Neutrophil (primary cell): ENCODE results near the gene LHFPL4.

Source experiments
- H3K27ac ChIP-seq: fragments of 200-600 bp; sonication (generic); 2 replicates; pipeline ENCODE4 v1.5.1; 2016; ENCODE audit warnings: mild to moderate bottlenecking, moderate library complexity
- H3K27me3 ChIP-seq: fragments of 200-600 bp; sonication (generic); 2 replicates; pipeline ENCODE4 v1.6.0; 2016; ENCODE audit warnings: mild to moderate bottlenecking
- H3K36me3 ChIP-seq: fragments of 200-600 bp; sonication (generic); 2 replicates; pipeline ENCODE4 v1.5.1; 2017
- H3K4me1 ChIP-seq, 2 experiments: fragments of 200-600 bp in 1 of 2; sonication (generic) in 1 of 2; 1 replicate in 1 of 2; 2 replicates in 1 of 2; pipeline versions ENCODE4 v1.5.1 to v1.6.1; 2013 to 2016; ENCODE audit warnings: low read depth in 1 of 2, low read length in 1 of 2, mild to moderate bottlenecking in 1 of 2, moderate library complexity in 1 of 2; ENCODE audit not compliant: control insufficient read depth in 1 of 2, insufficient read depth in 1 of 2
- H3K4me3 ChIP-seq, 2 experiments: fragments of 200-600 bp in 1 of 2; sonication (generic) in 1 of 2; 1 replicate in 1 of 2; 2 replicates in 1 of 2; pipeline ENCODE4 v1.5.1; 2013 to 2016; ENCODE audit warnings: low read depth in 1 of 2, low read length in 1 of 2, mild to moderate bottlenecking in 1 of 2, moderate library complexity in 1 of 2
- H3K9me3 ChIP-seq: fragments of 200-600 bp; sonication (generic); 2 replicates; pipeline ENCODE4 v1.5.1; 2016
- TF ChIP-seq, protein P1 (sequence below): fragments of 200-600 bp; sonication (generic); IDR thresholded peaks from 2 replicates; pipeline ENCODE4 v1.5.1; 2016; ENCODE audit warnings: antibody characterized with exemption

LHFPL4 gene

DNA sequence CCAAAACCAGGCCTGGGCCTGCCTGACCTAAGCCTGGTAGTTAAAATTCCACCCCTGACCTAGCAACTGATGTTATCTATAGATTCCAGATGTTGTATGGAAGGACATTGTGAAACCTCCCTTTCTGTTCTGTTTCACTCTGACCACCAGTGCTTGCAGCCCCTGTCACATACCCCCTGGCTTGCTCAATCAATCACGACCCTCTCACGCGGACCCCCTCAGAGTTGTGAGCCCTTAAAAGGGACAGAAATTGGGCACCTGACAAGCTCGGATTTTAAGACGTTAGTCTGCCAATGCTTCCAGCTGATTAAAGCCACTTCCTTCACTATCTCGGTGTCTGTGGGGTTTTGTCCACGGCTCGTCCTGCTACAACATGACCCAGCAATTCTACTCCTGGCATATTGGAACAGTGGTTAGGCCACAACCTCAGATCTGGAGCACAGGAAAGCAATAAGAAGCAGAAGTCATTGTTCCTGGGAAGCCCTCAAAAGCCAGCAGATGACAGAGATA is 36.7 kb upstream of the LHFPL4 start:
- no peaks in the 10 kb centered on the region for H3K4me1 ChIP-seq
- TF ChIP-seq, protein P1, sequence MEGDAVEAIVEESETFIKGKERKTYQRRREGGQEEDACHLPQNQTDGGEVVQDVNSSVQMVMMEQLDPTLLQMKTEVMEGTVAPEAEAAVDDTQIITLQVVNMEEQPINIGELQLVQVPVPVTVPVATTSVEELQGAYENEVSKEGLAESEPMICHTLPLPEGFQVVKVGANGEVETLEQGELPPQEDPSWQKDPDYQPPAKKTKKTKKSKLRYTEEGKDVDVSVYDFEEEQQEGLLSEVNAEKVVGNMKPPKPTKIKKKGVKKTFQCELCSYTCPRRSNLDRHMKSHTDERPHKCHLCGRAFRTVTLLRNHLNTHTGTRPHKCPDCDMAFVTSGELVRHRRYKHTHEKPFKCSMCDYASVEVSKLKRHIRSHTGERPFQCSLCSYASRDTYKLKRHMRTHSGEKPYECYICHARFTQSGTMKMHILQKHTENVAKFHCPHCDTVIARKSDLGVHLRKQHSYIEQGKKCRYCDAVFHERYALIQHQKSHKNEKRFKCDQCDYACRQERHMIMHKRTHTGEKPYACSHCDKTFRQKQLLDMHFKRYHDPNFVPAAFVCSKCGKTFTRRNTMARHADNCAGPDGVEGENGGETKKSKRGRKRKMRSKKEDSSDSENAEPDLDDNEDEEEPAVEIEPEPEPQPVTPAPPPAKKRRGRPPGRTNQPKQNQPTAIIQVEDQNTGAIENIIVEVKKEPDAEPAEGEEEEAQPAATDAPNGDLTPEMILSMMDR: no peak
- no peak overlapping the region for H3K4me3 ChIP-seq
- peaks cover 23% of the 10 kb centered on the region for H3K27me3 ChIP-seq
- no peak overlapping the region for H3K27ac ChIP-seq
- no peaks in the 10 kb centered on the region for H3K9me3 ChIP-seq
- H3K36me3 ChIP-seq: no peaks in the 10 kb centered on the region

DNA sequence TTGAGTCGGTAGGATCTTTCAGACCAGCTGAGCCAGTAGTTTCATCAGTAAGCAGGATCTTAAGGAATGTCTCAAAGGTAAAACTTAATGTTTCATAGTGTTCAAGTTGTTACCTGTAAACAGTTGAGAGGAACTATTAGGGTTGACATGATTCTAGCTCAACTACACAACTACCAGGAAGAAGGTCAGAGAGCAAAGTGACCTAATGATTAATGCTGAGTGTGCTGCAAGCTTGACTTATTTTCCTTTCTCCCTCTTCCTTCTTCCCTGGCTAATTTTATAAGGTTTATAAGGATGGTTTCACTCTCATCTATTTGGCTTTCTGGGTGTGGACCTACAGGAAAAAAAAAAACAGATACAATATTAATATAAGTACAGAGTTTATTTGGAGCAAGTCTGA is 30.2 kb upstream of the LHFPL4 start:
- Histone ChIP-seq H3K36me3 (no peaks in the 10 kb centered on the region), H3K4me1 (no peaks in the 10 kb centered on the region), H3K27me3 (peaks cover 5% of the 10 kb centered on the region), H3K9me3 (no peaks in the 10 kb centered on the region), H3K4me3 (no peak overlapping the region), H3K27ac (no peak overlapping the region)
- TF ChIP-seq, protein P1: no peak

DNA sequence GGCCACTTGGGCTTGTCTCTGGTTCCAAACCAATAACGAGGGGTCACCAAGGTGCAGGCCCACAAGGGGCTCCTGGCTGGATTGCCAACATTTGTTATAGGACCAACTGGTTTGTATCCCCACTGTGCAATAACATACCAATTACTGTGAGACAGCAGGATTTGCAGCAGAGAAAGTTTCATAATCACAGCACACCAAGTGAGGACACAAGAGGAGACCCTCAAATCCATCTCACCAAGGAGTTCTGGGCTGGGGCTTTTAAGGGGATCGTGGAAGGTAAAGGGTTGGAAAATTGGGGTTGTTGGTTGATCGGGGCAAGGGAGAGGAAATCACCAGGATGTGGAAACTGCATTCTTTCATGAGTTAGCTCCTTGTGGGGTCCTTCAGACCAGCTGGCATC is 29.7 kb upstream of the LHFPL4 start:
- TF ChIP-seq, protein P1: no peak
- Histone ChIP-seq H3K36me3 (no peaks in the 10 kb centered on the region), H3K27ac (no peak overlapping the region), H3K27me3 (peaks cover 5% of the 10 kb centered on the region), H3K4me3 (no peak overlapping the region), H3K4me1 (no peaks in the 10 kb centered on the region), H3K9me3 (no peaks in the 10 kb centered on the region)

DNA sequence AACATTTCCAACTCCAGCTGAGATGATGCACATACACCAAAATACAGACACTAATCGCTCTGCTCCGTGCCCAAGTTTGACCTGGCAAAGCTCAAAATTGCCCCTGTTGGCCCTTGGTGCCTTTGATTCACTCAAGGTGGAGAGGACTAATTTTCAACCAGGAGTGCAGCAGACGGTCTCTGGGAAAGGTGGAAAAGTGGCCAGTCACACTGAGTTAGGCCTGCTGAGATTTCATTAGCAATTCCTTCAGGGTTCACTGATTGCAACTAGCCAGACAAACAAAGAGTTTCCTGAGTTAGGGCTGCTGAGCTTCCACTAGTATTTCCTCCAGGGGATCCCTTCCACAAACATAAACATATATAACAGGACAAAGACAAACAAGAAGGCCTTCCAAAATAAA is 28.7 kb upstream of the LHFPL4 start:
- Histone ChIP-seq H3K9me3 (no peaks in the 10 kb centered on the region), H3K36me3 (no peaks in the 10 kb centered on the region), H3K27ac (no peak overlapping the region), H3K27me3 (peaks cover 5% of the 10 kb centered on the region), H3K4me3 (no peak overlapping the region), H3K4me1 (no peaks in the 10 kb centered on the region)
- TF ChIP-seq, protein P1: no peak

DNA sequence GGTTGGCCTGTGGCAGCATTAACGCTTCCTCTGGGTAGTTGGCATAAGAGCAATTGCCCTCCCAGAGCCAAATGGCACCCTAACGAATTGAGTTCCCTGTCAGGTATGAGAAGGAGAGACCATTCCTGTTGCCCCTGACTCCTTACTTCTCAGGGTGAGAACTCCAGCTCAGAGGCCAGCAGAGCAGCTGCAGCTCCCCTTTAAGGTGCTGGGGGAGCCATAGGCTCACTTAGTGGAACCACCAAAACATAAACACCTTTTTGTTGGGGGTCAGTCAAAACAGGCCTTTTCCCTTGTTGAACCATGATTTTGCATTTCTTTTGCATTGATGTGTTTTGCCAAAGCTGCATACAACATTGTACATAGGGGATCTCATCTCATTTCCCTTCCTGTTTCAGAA is 28.1 kb upstream of the LHFPL4 start:
- Histone ChIP-seq H3K27me3 (peaks cover 5% of the 10 kb centered on the region), H3K4me3 (no peak overlapping the region), H3K36me3 (no peaks in the 10 kb centered on the region), H3K9me3 (no peaks in the 10 kb centered on the region), H3K4me1 (no peaks in the 10 kb centered on the region), H3K27ac (no peak overlapping the region)
- TF ChIP-seq, protein P1: no peak

DNA sequence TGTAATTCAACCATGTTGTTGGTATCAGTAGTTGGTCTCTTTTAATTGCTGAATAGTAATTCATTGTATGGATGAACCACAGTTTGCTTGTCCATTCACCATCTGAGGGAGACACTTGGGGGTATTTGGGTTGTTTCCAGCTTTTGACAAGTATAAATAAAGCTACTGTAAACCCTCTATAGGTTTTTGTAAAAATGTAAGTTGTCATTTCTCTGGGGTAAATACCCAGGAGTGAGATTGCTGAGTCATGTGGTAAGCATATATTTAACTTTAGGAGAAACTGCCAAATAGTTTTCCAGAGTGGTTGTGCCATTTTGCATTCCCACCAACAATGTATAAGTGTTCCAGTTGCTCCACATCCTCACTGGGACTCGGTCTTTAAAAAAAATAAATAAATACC is 15.4 kb upstream of the LHFPL4 start:
- Histone ChIP-seq H3K36me3 (no peaks in the 10 kb centered on the region), H3K4me3 (no peak overlapping the region), H3K4me1 (no peaks in the 10 kb centered on the region), H3K27ac (no peak overlapping the region), H3K9me3 (no peaks in the 10 kb centered on the region), H3K27me3 (peaks cover 12% of the 10 kb centered on the region)
- TF ChIP-seq, protein P1: no peak
